Thymus (tissue), 14 donors: ENCODE measurements around the gene ELAVL1. TPM values are rescaled to one million over a fixed set of nuclear protein-coding genes. Genes with fewer than 3 reads are reported as not detected.

ENCODE experiments used
- DNase-seq, 9 donors: peaks; one replicate each; pipeline ENCODE4 v3.0.0-alpha.2; 2013; ENCODE audit warnings: low spot score in 9 of 9, low read depth in 6 of 9, missing footprints in 1 of 9
- H3K27ac ChIP-seq, 2 donors: one replicate each; pipeline ENCODE4 v1.5.1; 2013; ENCODE audit warnings: control low read depth in 1 of 2, low read depth in 1 of 2, low read length in 1 of 2, mild to moderate bottlenecking in 1 of 2, moderate library complexity in 1 of 2
- H3K27me3 ChIP-seq, 2 donors: one replicate each; pipeline ENCODE4 v1.5.1; 2013; ENCODE audit warnings: low read length in 1 of 2; ENCODE audit not compliant: control insufficient read depth in 2 of 2, insufficient read depth in 1 of 2
- H3K36me3 ChIP-seq, 2 donors: one replicate each; pipeline ENCODE4 v1.5.1; 2013; ENCODE audit warnings: low read length in 1 of 2, mild to moderate bottlenecking in 1 of 2, moderate library complexity in 1 of 2; ENCODE audit not compliant: control insufficient read depth in 2 of 2, insufficient read depth in 2 of 2
- H3K4me1 ChIP-seq, 2 donors: one replicate each; pipeline ENCODE4 v1.5.1; 2013; ENCODE audit warnings: low read length in 2 of 2; ENCODE audit not compliant: control insufficient read depth in 2 of 2, insufficient read depth in 2 of 2
- H3K4me3 ChIP-seq, 2 donors: one replicate each; pipeline ENCODE4 v1.5.1; 2013; ENCODE audit warnings: low read length in 2 of 2, control low read depth in 1 of 2, mild to moderate bottlenecking in 1 of 2
- H3K9me3 ChIP-seq, 2 donors: one replicate each; pipeline ENCODE4 v1.5.1; 2013; ENCODE audit warnings: low read length in 1 of 2, mild to moderate bottlenecking in 1 of 2; ENCODE audit not compliant: control insufficient read depth in 2 of 2, insufficient read depth in 1 of 2
- WGBS: extraction: QIAGEN DNeasy Blood & Tissue Kit; methylation state at CpG from one replicate; pipeline ENCODE4 v1.1.7; 2013; 5-methylcytosine and 5-hydroxymethylcytosine counted together
- long read RNA-seq, 10 donors: transcript quantifications; one replicate each; lab custom pipeline, GENCODE V29; 2026
- polyA plus RNA-seq: library from polyadenylated mRNA; stranded (reverse); fragments of 200-250 nt; gene quantifications from one replicate; pipeline ENCODE4 v1.2.3, GENCODE V29; 2013
- total RNA-seq: library from RNA; stranded (reverse); fragments of 120-200 nt; gene quantifications from one replicate; pipeline ENCODE4 v1.2.4, GENCODE V29; 2013
- donor health status: healthy.

ELAVL1 gene
- 45.6 TPM for total RNA-seq
- 20.8 TPM for polyA plus RNA-seq
- long read RNA-seq, donor 1, full-length matches to known transcripts = 3 of 3 reads
- long read RNA-seq, donor 1, partial matches to known transcripts = 0 of 3 reads
- long read RNA-seq, donor 1, other reads (novel, unspliced or antisense) = 0 of 3 reads
- long read RNA-seq, donor 2, full-length matches to known transcripts = 76 of 82 reads
- long read RNA-seq, donor 2, partial matches to known transcripts = 6 of 82 reads
- long read RNA-seq, donor 2, other reads (novel, unspliced or antisense) = 0 of 82 reads
- long read RNA-seq, donor 3, full-length matches to known transcripts = 37 of 37 reads
- long read RNA-seq, donor 3, partial matches to known transcripts = 0 of 37 reads
- long read RNA-seq, donor 3, other reads (novel, unspliced or antisense) = 0 of 37 reads
- long read RNA-seq, donor 4, full-length matches to known transcripts = 18 of 18 reads
- long read RNA-seq, donor 4, partial matches to known transcripts = 0 of 18 reads
- long read RNA-seq, donor 4, other reads (novel, unspliced or antisense) = 0 of 18 reads
- long read RNA-seq, donor 5, full-length matches to known transcripts = 36 of 36 reads
- long read RNA-seq, donor 5, partial matches to known transcripts = 0 of 36 reads
- long read RNA-seq, donor 5, other reads (novel, unspliced or antisense) = 0 of 36 reads
- long read RNA-seq, donor 6, full-length matches to known transcripts = 40 of 45 reads
- long read RNA-seq, donor 6, partial matches to known transcripts = 5 of 45 reads
- long read RNA-seq, donor 6, other reads (novel, unspliced or antisense) = 0 of 45 reads
- long read RNA-seq, donor 7, full-length matches to known transcripts = 44 of 44 reads
- long read RNA-seq, donor 7, partial matches to known transcripts = 0 of 44 reads
- long read RNA-seq, donor 7, other reads (novel, unspliced or antisense) = 0 of 44 reads
- long read RNA-seq, donor 8, full-length matches to known transcripts = 24 of 24 reads
- long read RNA-seq, donor 8, partial matches to known transcripts = 0 of 24 reads
- long read RNA-seq, donor 8, other reads (novel, unspliced or antisense) = 0 of 24 reads
- long read RNA-seq, donor 9, full-length matches to known transcripts = 31 of 31 reads
- long read RNA-seq, donor 9, partial matches to known transcripts = 0 of 31 reads
- long read RNA-seq, donor 9, other reads (novel, unspliced or antisense) = 0 of 31 reads
- long read RNA-seq, donor 10, full-length matches to known transcripts = 33 of 44 reads
- long read RNA-seq, donor 10, partial matches to known transcripts = 11 of 44 reads
- long read RNA-seq, donor 10, other reads (novel, unspliced or antisense) = 0 of 44 reads

DNA sequence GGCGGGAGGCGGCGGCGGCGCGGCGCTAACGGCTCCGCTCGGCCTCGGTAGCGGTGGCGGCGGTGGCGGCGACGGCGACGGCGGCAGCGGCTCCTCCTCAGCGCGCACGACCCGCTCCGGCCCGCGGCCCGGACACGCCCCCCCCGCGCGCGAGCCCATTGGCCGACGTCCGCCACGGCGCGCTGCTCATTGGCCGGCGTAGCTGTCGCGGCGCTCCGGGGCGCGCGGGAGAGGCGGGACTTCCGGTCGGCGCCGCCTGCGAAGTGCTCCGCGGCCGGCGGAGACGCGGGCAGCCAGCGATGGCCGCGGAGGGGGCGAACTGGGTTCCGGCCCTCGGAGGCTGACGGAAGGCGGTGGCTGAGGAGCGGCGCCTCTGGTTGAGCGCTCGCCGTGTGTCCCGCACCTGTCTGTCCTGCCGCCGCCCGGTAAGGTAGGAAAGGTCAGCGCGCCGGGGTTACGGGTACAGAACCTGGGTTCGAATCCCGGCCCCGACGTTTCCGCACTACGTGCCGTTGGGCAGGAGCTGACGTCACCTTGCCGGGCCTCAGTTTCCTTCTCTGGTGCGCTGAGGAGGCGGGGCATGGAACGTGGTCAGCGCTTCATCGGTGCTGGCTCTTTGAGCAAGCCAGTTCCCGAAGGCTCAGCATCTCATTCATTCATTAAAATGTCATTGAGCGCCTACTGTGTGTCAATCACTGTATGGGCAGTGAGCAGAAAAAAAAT, at the start of gene ELAVL1:
ELAVL1 (minus strand) TSS at position 108 of the 723 bp plus-strand sequence. CDS start 13,826 bp downstream, outside the sequence.
- WGBS = under 1% methylated on average over 98 of the region's 98 CpGs
- Histone ChIP-seq H3K9me3 (no peaks in the 10 kb centered on the region), H3K36me3 (peaks cover 1 to 13% of the 10 kb centered on the region in 2 donors), H3K4me3 (peak within 1 kb of the TSS; percentile 83 to 98), H3K27ac (peak within 1 kb of the TSS; percentile 47 to 79), H3K4me1 (peaks cover 20 to 39% of the 10 kb centered on the region in 2 donors), H3K27me3 (no peaks in the 10 kb centered on the region)
- peak in 8 of 9 donors; percentile 61 to 93 (median 79) for DNase-seq

DNA sequence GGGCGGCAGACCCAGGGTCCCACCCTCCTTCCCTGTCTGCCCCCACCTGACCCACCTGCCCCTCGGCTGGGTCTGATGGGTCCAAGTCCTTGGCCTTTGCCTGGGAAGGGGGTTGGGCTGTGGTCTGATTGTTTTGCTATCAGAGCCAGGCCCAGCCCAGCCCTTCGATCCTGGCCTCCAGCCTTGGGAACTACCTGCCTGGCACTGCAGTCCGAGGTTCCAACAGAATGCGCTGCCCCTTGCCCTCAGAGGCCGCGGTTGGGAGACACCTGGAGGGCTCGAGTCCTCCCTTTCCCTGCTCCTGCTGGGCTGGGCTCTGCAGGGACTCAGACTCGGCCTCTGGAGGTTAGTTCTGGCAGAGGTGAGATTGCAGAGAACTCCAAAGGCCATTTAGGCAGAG, 48.7 kb upstream of the ELAVL1 start:
- H3K27ac ChIP-seq = no peak overlapping the region
- DNase-seq = no peak
- H3K4me3 ChIP-seq = peak overlapping the region in 1 of 2 donors; percentile 26
- 78% methylated on average over 9 of the region's 9 CpGs for WGBS
- H3K9me3 ChIP-seq = peaks cover 0 to 8% of the 10 kb centered on the region in 2 donors
- H3K4me1 ChIP-seq = peaks cover 0 to 20% of the 10 kb centered on the region in 2 donors
- no peaks in the 10 kb centered on the region for H3K36me3 ChIP-seq
- peaks cover 0 to 12% of the 10 kb centered on the region in 2 donors for H3K27me3 ChIP-seq

DNA sequence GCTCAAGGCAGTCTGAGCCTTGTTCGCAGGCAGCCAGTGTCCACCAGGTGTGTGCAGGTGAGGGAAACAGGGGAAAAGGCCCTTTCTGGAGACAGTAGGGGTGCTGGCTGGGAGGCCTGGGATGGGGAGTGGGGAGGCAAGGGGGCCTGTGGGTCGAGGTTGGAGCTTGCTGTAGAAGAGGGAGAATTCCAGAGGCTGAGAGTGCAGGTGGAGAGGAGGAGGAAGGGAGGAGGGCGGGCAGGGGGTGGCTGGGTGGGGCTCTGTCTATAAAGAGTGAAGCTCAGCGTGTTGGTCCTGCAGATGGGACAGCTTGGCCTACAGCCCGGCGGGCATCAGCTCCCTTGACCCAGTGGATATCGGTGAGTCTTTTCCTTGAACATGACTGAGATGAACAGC, 47.0 kb upstream of the ELAVL1 start, which contains the start of gene CCL25:
CCL25 (plus strand) TSS at position 297 of the 396 bp plus-strand sequence. CDS start 290 bp downstream, outside the sequence.
- Histone ChIP-seq H3K4me1 (peaks cover 0 to 20% of the 10 kb centered on the region in 2 donors), H3K27ac (peak within 1 kb of the TSS in 1 of 2 donors; percentile 37), H3K36me3 (no peaks in the 10 kb centered on the region), H3K4me3 (peak within 1 kb of the TSS in 1 of 2 donors; percentile 26), H3K9me3 (peaks cover 0 to 8% of the 10 kb centered on the region in 2 donors), H3K27me3 (peaks cover 0 to 15% of the 10 kb centered on the region in 2 donors)
- no peak for DNase-seq
- WGBS = 73% methylated on average over 7 of the region's 7 CpGs

DNA sequence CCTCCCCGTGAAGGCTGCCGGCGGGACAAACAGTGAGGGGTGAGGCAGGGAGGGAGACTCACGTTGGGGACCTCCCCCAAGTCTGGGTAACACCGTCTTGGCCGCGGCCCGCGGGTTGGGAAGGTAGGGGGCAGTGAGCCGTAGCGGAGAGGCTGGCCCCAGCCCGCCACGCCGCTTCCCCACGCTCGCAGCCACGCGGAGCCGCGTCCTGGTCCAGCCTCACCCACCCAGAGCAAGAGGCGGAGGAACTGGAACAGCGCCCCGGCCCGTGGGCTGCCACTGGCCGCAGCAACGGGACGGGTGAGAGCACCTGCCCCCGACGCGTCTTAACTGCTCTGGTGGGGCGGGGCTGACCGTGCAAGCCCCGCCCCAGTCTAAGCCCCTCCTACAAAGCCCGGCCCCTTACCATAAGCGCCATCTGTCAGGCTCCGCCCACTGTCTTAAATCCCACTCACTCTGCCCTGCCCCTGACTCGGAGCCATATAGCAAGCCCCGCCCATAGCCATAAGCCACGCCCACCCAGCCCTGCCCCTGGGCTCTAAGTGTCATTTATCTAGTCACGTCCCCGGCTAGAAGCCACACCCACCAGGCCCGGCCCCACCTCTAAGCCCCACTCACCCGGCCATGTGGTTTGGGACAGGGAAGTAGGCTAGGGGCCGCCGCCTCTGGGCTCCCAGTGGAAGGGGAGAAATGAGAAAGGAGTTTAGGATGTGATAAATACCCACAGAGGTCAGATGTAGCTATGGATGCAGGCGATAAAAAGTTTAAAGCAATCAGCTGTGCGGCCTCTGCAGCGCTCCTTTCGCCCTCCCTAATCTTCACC, 45.0 kb upstream of the ELAVL1 start:
- no peaks in the 10 kb centered on the region for H3K36me3 ChIP-seq
- H3K27ac ChIP-seq = no peak overlapping the region
- H3K4me1 ChIP-seq = peaks cover 0 to 20% of the 10 kb centered on the region in 2 donors
- H3K27me3 ChIP-seq = peaks cover 0 to 15% of the 10 kb centered on the region in 2 donors
- peaks cover 0 to 8% of the 10 kb centered on the region in 2 donors for H3K9me3 ChIP-seq
- WGBS = 6% methylated on average over 49 of the region's 49 CpGs
- H3K4me3 ChIP-seq = peak overlapping the region in 1 of 2 donors; percentile 20
- DNase-seq = peak; percentile 52 to 87 (median 66)

DNA sequence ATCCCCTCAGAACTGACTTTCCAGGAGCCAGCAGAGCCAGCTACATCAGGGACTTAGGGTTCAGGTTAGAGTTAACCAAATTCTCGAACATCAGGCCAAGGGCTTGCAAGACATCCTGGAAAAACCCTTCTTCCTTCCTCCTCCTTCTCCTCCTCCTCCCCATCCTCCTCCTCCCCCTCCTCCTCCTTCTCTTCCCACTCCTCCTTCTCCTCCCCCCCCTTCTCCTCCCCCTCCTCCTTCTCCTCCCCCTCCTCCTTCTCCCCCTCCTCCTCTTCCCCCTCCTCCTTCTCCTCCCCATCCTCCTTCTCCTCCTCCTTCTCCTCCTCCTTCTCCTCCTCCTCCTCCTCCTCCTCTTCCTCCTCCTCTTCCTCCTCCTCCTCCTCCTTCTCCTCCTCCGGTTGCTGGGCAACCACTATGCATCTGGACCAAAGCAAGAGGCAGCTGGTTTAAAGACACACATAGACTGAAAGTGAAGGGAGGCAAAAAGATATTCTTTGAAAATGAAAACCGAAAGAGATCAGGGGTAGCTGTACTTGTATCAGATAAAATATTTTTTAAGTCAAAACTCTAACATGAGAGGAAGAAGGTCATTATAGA, 41.2 kb upstream of the ELAVL1 start:
- H3K4me1 ChIP-seq = peaks cover 0 to 12% of the 10 kb centered on the region in 2 donors
- no peak overlapping the region for H3K27ac ChIP-seq
- H3K4me3 ChIP-seq = no peak overlapping the region
- H3K36me3 ChIP-seq = no peaks in the 10 kb centered on the region
- no peak for DNase-seq
- WGBS = 81% methylated on average over 3 of the region's 3 CpGs
- peaks cover 0 to 8% of the 10 kb centered on the region in 2 donors for H3K9me3 ChIP-seq
- H3K27me3 ChIP-seq = peaks cover 0 to 15% of the 10 kb centered on the region in 2 donors

DNA sequence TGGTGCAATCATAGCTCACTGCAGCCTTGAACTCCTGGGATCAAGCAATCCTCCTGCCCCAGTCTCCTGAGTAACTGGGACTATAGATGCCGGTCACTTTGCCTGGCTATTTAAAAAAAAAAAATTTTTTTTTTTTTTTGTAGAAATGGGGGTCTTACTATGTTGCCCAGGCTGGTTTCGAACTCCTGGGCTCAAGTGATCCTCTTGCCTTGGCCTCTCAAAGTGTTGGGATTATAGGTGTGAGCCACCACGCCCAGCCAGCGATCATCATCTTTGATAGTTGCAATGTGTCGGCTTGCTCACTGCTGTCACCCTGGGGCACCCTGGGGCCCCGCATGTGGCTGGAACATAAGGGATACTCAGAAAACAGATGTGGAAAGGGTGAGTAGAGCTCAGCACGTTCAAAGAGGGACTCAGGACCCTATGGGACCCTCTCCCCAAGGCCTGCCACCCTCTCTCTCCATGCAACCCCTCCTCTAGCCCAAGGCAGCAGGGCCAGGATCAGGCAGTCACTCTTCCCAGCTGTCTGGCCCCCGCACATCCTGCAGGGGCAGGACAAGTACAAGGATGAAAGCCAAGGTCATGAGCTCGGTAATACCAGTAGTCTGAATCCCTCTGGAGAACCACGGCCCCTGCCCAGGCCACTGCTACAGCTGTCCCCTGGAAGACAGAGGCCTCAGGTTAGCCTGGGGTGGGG, 40.6 kb upstream of the ELAVL1 start:
- H3K4me1 ChIP-seq = peaks cover 0 to 11% of the 10 kb centered on the region in 2 donors
- DNase-seq = no peak
- WGBS = 94% methylated on average over 10 of the region's 10 CpGs
- no peak overlapping the region for H3K27ac ChIP-seq
- H3K9me3 ChIP-seq = peaks cover 0 to 8% of the 10 kb centered on the region in 2 donors
- peaks cover 0 to 15% of the 10 kb centered on the region in 2 donors for H3K27me3 ChIP-seq
- no peak overlapping the region for H3K4me3 ChIP-seq
- no peaks in the 10 kb centered on the region for H3K36me3 ChIP-seq

DNA sequence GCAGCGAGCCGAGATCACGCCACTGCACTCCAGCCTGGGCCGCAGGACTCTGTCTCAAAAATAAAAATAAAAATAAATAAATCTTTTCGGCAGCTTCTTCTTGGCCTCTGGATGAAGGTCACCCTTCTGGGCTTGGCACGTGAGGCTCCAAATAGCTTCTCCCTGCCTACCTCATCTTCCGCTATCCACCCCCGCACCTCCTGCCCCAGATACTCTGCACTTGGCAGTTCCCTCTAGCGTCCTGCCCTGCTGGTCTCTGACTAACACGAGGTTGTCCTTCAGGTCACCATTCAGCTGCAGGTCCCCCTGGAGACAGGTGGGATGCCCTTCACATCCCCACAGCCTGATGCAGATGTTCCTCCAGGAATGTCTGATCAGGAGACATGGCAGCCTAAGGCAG, 38.6 kb upstream of the ELAVL1 start:
- no peaks in the 10 kb centered on the region for H3K9me3 ChIP-seq
- no peaks in the 10 kb centered on the region for H3K4me1 ChIP-seq
- no peak overlapping the region for H3K4me3 ChIP-seq
- no peak overlapping the region for H3K27ac ChIP-seq
- WGBS = 97% methylated on average over 10 of the region's 10 CpGs
- peaks cover 0 to 2% of the 10 kb centered on the region in 2 donors for H3K27me3 ChIP-seq
- no peaks in the 10 kb centered on the region for H3K36me3 ChIP-seq
- no peak for DNase-seq
